Gastrocnemius medialis (tissue), 4 donors: ENCODE data around the gene NEK2. TPM values are rescaled to one million over a fixed set of nuclear protein-coding genes. Genes with fewer than 3 reads are reported as not detected.
"Not testable (repeated sequence)": the region's sequence is repeated elsewhere in the genome, so short reads cannot be mapped to it uniquely, and the experiment has no call there.

Source experiments
- ATAC-seq, 2 donors: fragments of 150-250 bp; one replicate each; pipeline ENCODE4 v1.9.1; 2016
- DNase-seq, 2 donors: peaks; one replicate each; pipeline ENCODE4 v3.0.0-alpha.2; 2019
- H3K27ac ChIP-seq, 4 donors: fragments of 200-600 bp; sonication (generic); 1 replicate in 1 of 4; 2 replicates in 3 of 4; pipeline ENCODE4 v1.5.1; 2016 to 2018; ENCODE audit warnings: mild to moderate bottlenecking in 2 of 4, moderate library complexity in 1 of 4
- H3K27me3 ChIP-seq, 3 donors: fragments of 200-600 bp; sonication (generic) in 2 of 3; 1 replicate in 1 of 3; 2 replicates in 2 of 3; pipeline versions ENCODE4 v1.5.1 to v1.6.0; 2016 to 2019; ENCODE audit warnings: mild to moderate bottlenecking in 1 of 3, moderate library complexity in 1 of 3
- H3K36me3 ChIP-seq, 2 donors: fragments of 200-600 bp; sonication (generic) in 1 of 2; one replicate each; pipeline ENCODE4 v1.5.1; 2017 to 2018
- H3K4me1 ChIP-seq, 2 donors: fragments of 200-600 bp; sonication (generic) in 1 of 2; one replicate each; pipeline ENCODE4 v1.5.1; 2016 to 2017; ENCODE audit warnings: mild to moderate bottlenecking in 2 of 2
- H3K4me3 ChIP-seq, 4 donors: fragments of 200-600 bp; sonication (generic) in 3 of 4; 1 replicate in 1 of 4; 2 replicates in 3 of 4; pipeline ENCODE4 v1.5.1; 2016 to 2019; ENCODE audit warnings: mild to moderate bottlenecking in 2 of 4
- H3K9me3 ChIP-seq, 3 donors: fragments of 200-600 bp; sonication (generic) in 2 of 3; 1 replicate in 1 of 3; 2 replicates in 2 of 3; pipeline ENCODE4 v1.5.1; 2016 to 2019
- POLR2A ChIP-seq, 2 donors: fragments of 450-650 bp; IDR thresholded peaks; one replicate each; pipeline ENCODE4 v1.6.1; 2017; ENCODE audit warnings: antibody characterized with exemption in 2 of 2, mild to moderate bottlenecking in 2 of 2, moderate library complexity in 2 of 2
- in situ Hi-C, 4 donors: fragments of 200-750 bp; cut with MboI; loops; one replicate each; pipeline versions ENCODE4 v1.15.0 to v1.8.0; 2017; ENCODE audit warnings: low sequenced_read_pairs in 4 of 4
- intact Hi-C: fragments of 100-400 bp; cut with DNase I; formaldehyde crosslinking; loops from one replicate; pipeline ENCODE4 v1.15.1; 2023; ENCODE audit warnings: low total_unique reads
- total RNA-seq, 4 donors: library from RNA; depleted of rRNA; stranded (reverse); fragments of >200 nt; gene quantifications; one replicate each; pipeline versions ENCODE4 v1.1.0 to v1.2.3, GENCODE V29; 2016
- TF ChIP-seq, protein P1 (sequence below), 5 experiments: fragments of 450-650 bp in 3 of 5; fragments of 200-600 bp in 2 of 5; sonication (generic) in 2 of 5; IDR thresholded peaks in 4 of 5; conservative IDR thresholded peaks in 1 of 5; 1 replicate in 4 of 5; 2 replicates in 1 of 5; pipeline ENCODE4 v1.5.1; 2016 to 2019; ENCODE audit warnings: antibody characterized with exemption in 5 of 5, mild to moderate bottlenecking in 3 of 5, moderate library complexity in 3 of 5

The NEK2 gene
- total RNA-seq, 4 donors from 2014 or later, result not detected

DNA sequence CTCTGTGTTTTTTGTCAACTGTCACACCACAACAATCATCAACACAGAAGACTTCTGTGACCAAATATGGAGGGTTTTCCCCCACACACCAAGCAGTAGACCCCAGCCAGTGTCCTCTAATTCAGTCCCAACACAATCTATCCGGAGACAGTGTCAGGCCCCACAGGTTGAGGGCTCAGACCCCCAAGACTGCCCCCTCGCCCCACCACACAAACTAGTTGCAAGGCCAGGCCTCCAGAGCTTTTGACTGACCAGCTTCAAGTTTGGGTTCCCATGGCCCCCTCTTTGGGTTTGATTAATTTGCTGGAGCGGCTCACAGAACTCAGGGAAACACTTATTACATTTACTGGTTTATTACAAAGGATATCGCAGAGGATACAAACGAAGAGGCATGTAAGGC, 37.2 kb downstream of the NEK2 start:
- Histone ChIP-seq H3K4me1 (no peaks in the 10 kb centered on the region), H3K4me3 (no peak overlapping the region), H3K27ac (no peak overlapping the region), H3K27me3 (no peaks in the 10 kb centered on the region), H3K36me3 (no peaks in the 10 kb centered on the region), H3K9me3 (no peaks in the 10 kb centered on the region)
- in situ Hi-C loops (no loop called here), intact Hi-C loops (no loop called here)
- ATAC-seq (no peak), DNase-seq (no peak)
- no peak for TF ChIP-seq POLR2A (IDR thresholded peaks at IDR 0.05)
- TF ChIP-seq, protein P1, sequence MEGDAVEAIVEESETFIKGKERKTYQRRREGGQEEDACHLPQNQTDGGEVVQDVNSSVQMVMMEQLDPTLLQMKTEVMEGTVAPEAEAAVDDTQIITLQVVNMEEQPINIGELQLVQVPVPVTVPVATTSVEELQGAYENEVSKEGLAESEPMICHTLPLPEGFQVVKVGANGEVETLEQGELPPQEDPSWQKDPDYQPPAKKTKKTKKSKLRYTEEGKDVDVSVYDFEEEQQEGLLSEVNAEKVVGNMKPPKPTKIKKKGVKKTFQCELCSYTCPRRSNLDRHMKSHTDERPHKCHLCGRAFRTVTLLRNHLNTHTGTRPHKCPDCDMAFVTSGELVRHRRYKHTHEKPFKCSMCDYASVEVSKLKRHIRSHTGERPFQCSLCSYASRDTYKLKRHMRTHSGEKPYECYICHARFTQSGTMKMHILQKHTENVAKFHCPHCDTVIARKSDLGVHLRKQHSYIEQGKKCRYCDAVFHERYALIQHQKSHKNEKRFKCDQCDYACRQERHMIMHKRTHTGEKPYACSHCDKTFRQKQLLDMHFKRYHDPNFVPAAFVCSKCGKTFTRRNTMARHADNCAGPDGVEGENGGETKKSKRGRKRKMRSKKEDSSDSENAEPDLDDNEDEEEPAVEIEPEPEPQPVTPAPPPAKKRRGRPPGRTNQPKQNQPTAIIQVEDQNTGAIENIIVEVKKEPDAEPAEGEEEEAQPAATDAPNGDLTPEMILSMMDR (IDR thresholded peaks at IDR 0.05 in 4 of 5, conservative IDR thresholded peaks at IDR 0.05 in 1 of 5), result no peak

DNA sequence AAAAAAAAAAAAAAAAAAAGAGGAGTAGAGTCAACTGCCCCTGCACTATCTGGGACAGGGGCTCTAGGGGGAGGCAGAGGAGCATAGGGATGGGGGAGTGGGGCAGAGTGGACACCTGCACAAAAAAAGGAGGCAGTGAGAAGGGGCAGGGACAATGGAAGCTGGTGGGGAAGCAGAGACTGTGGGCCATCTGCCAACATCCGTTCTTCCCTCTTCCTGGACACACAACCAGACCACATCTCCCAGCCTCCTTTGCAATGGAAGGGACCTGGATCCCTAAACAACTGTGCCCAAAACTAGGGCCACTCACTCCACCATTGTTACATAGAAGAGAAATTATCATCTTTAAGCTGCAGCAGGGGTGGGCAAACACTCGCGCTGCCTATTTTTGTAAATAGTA, 38.4 kb downstream of the NEK2 start:
- no peak overlapping the region for H3K27ac ChIP-seq
- ATAC-seq, result no peak
- H3K4me1 ChIP-seq, result no peaks in the 10 kb centered on the region
- H3K9me3 ChIP-seq, result no peaks in the 10 kb centered on the region
- intact Hi-C loops, result no loop called here
- in situ Hi-C loops, result no loop called here
- TF ChIP-seq POLR2A (IDR thresholded peaks at IDR 0.05), result no peak
- TF ChIP-seq, protein P1 (IDR thresholded peaks at IDR 0.05 in 4 of 5, conservative IDR thresholded peaks at IDR 0.05 in 1 of 5), result no peak
- H3K36me3 ChIP-seq, result no peaks in the 10 kb centered on the region
- no peak for DNase-seq
- H3K4me3 ChIP-seq, result no peak overlapping the region
- H3K27me3 ChIP-seq, result no peaks in the 10 kb centered on the region

DNA sequence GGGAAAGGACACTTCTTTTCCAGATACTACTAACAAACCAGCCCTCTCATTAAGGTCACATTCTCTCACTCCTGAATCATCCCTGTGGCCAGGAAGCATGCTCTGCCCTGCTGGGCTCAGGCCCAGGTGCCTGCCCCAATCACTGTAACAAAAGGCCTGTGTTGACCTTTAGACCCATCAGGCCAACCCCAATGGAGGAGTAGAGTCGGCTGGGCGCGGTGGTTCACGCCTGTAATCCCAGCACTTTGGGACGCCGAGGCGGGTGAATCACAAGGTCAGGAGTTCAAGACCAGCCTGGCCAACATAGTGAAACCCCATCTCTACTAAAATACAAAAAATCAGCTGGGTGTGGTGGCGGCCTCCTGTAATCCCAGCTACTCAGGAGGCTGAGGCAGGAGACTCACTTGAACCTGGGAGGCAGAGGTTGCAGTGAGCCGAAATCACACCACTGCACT, 38.8 kb downstream of the NEK2 start:
- intact Hi-C loops, H3K36me3 ChIP-seq, ATAC-seq, H3K4me3 ChIP-seq, in situ Hi-C loops, H3K4me1 ChIP-seq, DNase-seq, H3K9me3 ChIP-seq, H3K27me3 ChIP-seq, H3K27ac ChIP-seq: not testable (repeated sequence)

DNA sequence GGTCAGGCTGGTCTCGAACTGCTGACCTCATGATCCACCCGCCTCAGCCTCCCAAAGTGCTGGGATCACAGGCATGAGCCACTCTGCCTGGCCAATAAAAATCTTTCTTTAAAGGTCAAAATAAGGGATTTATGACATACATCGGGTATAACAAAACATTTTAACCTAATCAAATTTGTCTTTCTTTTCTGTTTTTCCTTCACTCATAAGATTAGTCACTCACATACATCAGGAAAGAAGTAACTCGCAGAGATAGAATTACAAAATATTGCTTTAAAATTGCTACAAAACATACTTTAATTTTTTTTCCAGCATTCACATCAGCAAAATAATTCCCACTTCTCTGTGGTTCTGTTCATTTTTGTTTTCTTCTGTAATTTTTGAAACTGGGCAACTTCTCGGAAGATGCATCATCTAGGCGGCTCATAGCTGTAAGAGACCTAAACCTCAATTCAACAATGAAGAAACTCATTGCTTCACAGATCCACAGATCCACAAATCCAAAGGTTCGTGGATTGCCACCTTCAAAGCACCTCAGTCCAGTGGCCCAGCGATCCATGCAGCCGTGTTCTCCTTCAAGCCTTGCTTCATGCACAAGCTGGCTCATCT, 39.7 kb downstream of the NEK2 start:
- Histone ChIP-seq H3K27ac (no peak overlapping the region), H3K36me3 (no peaks in the 10 kb centered on the region), H3K4me3 (no peak overlapping the region), H3K4me1 (no peaks in the 10 kb centered on the region), H3K27me3 (no peaks in the 10 kb centered on the region), H3K9me3 (no peaks in the 10 kb centered on the region)
- TF ChIP-seq, protein P1 (IDR thresholded peaks at IDR 0.05 in 4 of 5, conservative IDR thresholded peaks at IDR 0.05 in 1 of 5), result no peak
- no peak for TF ChIP-seq POLR2A (IDR thresholded peaks at IDR 0.05)
- intact Hi-C loops (no loop called here), in situ Hi-C loops (no loop called here)
- ATAC-seq (no peak), DNase-seq (no peak)

DNA sequence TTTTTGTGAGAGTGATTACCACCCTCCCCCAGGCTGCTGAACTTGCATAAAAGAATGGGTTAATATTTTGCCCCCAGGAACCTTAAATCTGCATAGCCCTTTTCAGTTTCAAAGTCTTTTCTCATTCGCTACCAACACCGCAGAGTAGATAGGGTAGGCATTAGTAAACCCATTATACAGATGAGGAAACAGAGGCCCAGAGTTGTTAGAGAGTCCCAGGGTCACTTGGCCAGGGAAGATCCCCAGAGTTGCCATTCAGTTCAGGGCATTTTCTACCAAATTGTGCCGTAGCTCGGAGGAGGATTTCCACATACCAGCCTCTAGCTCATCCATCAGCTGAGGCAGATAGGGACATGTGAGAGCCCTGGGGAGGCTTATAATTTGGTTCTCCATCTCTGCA, 40.5 kb downstream of the NEK2 start:
- no peaks in the 10 kb centered on the region for H3K36me3 ChIP-seq
- H3K27ac ChIP-seq, result no peak overlapping the region
- no peaks in the 10 kb centered on the region for H3K9me3 ChIP-seq
- no peak for TF ChIP-seq POLR2A (IDR thresholded peaks at IDR 0.05)
- TF ChIP-seq, protein P1 (IDR thresholded peaks at IDR 0.05 in 4 of 5, conservative IDR thresholded peaks at IDR 0.05 in 1 of 5), result no peak
- no peak for DNase-seq
- ATAC-seq, result no peak
- intact Hi-C loops, result no loop called here
- H3K4me1 ChIP-seq, result no peaks in the 10 kb centered on the region
- no peaks in the 10 kb centered on the region for H3K27me3 ChIP-seq
- no peak overlapping the region for H3K4me3 ChIP-seq
- in situ Hi-C loops, result no loop called here
